Measurements from ENCODE around the gene SIK1. TPM values are rescaled to one million over a fixed set of nuclear protein-coding genes. Genes with fewer than 3 reads are reported as not detected.
"Not testable (repeated sequence)": the region's sequence is repeated elsewhere in the genome, so short reads cannot be mapped to it uniquely, and the experiment has no call there.

Gene SIK1
- total RNA-seq, 1 donor from 2014 or later: 1.8 TPM

DNA sequence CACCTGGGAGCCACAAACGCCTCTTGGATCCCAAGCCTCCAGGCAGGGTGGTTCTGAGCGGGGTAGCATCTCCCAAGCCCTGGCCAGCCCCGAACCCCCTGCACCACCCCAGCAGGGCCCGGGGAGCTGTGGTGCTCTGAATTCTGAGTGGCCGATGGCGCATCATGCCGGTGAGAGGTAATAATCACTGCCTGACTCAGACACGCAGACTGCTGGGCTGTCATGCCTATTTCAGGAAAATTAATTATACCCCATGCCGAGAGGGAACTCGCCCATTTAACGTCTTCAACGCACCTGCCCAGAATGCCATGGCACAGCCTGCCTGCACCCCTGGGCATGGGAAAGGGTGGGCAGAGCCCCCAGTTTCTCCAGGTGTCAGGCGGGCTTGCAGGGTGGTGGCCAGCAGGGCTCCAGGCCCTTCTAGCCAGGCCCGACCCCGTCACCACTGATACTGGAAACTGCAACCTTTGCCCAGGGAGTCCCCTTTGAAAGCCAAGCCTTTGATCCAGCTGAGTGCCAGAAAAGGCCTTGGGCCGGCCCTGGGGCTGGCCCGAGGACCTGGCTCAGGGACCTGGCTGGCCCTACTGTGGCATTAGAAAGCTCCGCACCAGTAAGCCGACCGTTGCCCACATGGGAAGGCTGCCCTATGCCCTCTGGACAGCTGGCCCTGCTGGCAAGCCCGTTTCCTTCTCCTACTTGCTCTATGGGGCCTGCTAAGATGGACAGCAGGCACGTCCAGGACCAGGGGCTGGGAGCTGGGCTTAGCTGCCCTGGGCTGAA, 23.1 kb downstream of the SIK1 start:
- DNase-seq (ENCODE audit: low spot score); H3K27me3 Mint-ChIP-seq (ENCODE audit: unreplicated experiment); H3K36me3 Mint-ChIP-seq (ENCODE audit: low read depth, unreplicated experiment); H3K4me3 Mint-ChIP-seq (ENCODE audit: unreplicated experiment); H3K27ac Mint-ChIP-seq (ENCODE audit: unreplicated experiment); H3K9me3 Mint-ChIP-seq (ENCODE audit: unreplicated experiment); H3K4me1 Mint-ChIP-seq (ENCODE audit: unreplicated experiment): not testable (repeated sequence)

DNA sequence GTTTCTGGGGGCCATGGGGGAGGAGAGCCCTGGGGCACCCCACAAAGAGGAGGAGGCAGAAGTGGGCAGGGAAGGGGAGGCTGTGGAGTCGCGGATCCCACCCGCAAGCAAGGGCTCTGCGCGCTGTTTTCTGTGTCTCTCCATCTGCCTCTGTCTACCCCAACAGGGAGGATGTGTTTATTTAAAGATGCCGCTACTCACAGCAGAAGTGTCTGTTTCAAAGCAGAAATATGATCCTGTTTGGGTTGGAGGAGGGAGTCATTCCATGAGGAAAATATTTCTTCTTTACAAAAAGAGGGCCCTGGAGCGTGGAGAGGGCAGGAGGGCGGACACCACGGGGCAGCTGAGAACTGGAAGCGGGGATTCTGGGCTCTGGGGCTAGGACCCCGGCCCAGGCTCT, 25.8 kb downstream of the SIK1 start:
- H3K4me3 Mint-ChIP-seq (ENCODE audit: unreplicated experiment); H3K27me3 Mint-ChIP-seq (ENCODE audit: unreplicated experiment); H3K36me3 Mint-ChIP-seq (ENCODE audit: low read depth, unreplicated experiment); H3K9me3 Mint-ChIP-seq (ENCODE audit: unreplicated experiment); H3K27ac Mint-ChIP-seq (ENCODE audit: unreplicated experiment); H3K4me1 Mint-ChIP-seq (ENCODE audit: unreplicated experiment); DNase-seq (ENCODE audit: low spot score): not testable (repeated sequence)

DNA sequence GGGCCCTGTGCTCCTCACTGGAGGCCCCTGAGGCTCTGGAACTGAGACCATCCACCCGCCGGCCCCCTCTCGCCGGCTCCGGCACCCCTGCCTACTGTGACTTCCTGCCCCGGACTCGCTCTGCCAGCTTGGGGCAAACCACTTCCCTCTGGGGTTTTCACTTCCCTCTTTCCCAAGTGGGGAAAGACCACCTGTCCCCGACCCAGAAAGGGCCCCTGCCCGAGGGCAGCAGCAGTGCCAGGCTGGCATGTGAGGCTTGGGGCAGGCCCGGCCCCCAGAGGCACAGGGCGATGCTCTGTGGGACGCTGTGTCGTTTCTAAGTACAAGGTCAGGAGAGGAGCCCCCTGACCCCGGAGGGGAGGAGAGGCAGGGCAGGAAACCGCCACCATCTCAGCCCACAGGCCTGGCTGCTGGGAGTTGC, 27.3 kb downstream of the SIK1 start:
- not testable (repeated sequence) for H3K4me1 Mint-ChIP-seq (ENCODE audit: unreplicated experiment); H3K9me3 Mint-ChIP-seq (ENCODE audit: unreplicated experiment); H3K27ac Mint-ChIP-seq (ENCODE audit: unreplicated experiment); H3K4me3 Mint-ChIP-seq (ENCODE audit: unreplicated experiment); H3K27me3 Mint-ChIP-seq (ENCODE audit: unreplicated experiment); DNase-seq (ENCODE audit: low spot score); H3K36me3 Mint-ChIP-seq (ENCODE audit: low read depth, unreplicated experiment)

DNA sequence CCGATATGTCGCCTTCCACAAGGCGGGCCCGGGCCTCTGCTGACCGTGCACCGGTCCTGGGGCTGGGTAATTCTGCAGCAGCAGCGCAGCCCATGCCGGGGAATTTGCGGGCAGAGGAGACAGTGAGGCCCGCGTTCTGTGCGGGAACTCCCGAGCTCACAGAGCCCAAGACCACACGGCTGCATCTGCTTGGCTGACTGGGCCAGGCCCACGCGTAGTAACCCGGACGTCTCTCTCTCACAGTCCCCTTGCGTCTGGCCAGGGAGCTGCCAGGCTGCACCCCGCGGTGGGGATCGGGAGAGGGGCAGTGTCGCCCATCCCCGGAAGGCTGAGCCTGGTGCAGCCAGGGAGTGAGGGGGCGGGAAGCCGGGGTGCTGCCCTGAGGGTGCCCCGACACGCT, 27.8 kb downstream of the SIK1 start:
- not testable (repeated sequence) for DNase-seq (ENCODE audit: low spot score); H3K4me3 Mint-ChIP-seq (ENCODE audit: unreplicated experiment); H3K9me3 Mint-ChIP-seq (ENCODE audit: unreplicated experiment); H3K36me3 Mint-ChIP-seq (ENCODE audit: low read depth, unreplicated experiment); H3K4me1 Mint-ChIP-seq (ENCODE audit: unreplicated experiment); H3K27me3 Mint-ChIP-seq (ENCODE audit: unreplicated experiment); H3K27ac Mint-ChIP-seq (ENCODE audit: unreplicated experiment)

DNA sequence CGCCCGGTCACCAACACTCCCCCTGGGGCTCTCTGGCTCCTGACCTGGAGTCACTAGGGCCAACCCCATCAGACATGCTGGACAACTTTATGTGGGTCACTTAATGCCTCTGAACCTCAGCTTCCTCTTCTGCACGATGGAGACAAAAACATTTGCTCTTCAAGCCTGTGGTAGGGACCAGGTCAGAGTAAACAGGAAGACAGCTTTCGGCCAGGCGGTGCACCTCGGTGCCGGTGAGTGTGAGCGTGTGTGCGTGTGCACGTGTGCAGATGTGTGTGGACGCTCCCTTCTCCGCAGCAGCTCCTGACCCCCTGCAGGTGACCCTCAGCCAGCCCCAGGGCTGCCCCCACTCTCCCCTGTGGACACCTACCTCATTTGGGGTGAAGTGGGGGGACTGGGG, 28.4 kb downstream of the SIK1 start:
- not testable (repeated sequence) for H3K27me3 Mint-ChIP-seq (ENCODE audit: unreplicated experiment)

DNA sequence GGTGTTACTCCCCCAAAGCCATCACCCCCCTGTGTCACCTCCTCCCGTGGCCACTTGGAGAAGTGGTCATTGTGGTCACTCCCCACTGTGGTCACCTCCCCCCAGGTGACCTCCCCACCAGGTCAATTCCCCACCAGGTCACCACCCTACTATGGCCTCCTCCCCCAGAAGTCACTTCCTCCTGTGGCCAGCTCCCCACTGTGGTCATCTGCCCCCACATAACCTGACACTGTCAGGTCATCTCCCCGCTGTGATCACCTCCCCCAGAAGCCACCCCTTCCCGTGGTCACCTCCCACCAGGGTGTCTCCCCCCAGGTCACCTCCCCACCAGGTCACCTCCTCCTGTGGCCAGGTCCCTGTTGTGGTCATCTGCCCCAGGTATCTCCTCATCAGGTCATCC, 28.9 kb downstream of the SIK1 start:
- not testable (repeated sequence) for DNase-seq (ENCODE audit: low spot score); H3K4me3 Mint-ChIP-seq (ENCODE audit: unreplicated experiment); H3K9me3 Mint-ChIP-seq (ENCODE audit: unreplicated experiment); H3K27ac Mint-ChIP-seq (ENCODE audit: unreplicated experiment); H3K27me3 Mint-ChIP-seq (ENCODE audit: unreplicated experiment); H3K4me1 Mint-ChIP-seq (ENCODE audit: unreplicated experiment); H3K36me3 Mint-ChIP-seq (ENCODE audit: low read depth, unreplicated experiment)

More for the DNA sequence above, 28.4 kb downstream of the SIK1 start:
- not testable (repeated sequence) for H3K36me3 Mint-ChIP-seq (ENCODE audit: low read depth, unreplicated experiment); DNase-seq (ENCODE audit: low spot score); H3K9me3 Mint-ChIP-seq (ENCODE audit: unreplicated experiment); H3K4me3 Mint-ChIP-seq (ENCODE audit: unreplicated experiment); H3K4me1 Mint-ChIP-seq (ENCODE audit: unreplicated experiment); H3K27ac Mint-ChIP-seq (ENCODE audit: unreplicated experiment)

DNA sequence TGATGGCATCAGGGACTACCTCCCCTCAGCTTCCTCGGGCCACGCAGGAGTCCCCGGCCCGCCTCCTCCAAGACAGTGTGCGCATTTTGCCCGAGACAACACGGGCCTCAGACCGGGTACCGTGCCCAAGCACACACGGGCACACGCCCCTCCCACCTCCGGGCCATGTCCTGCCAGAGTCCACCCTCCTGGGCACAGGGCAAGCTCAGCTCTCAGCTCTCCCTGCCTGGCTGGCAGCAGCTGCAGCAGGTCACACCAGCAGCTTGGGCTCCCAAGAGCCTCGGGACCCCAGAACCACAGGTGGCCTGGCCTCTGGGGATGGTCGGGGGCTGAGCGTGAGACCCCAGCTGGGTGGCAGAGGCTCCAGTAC, 29.5 kb downstream of the SIK1 start:
- not testable (repeated sequence) for H3K27me3 Mint-ChIP-seq (ENCODE audit: unreplicated experiment); H3K36me3 Mint-ChIP-seq (ENCODE audit: low read depth, unreplicated experiment); H3K27ac Mint-ChIP-seq (ENCODE audit: unreplicated experiment); DNase-seq (ENCODE audit: low spot score); H3K4me3 Mint-ChIP-seq (ENCODE audit: unreplicated experiment); H3K4me1 Mint-ChIP-seq (ENCODE audit: unreplicated experiment); H3K9me3 Mint-ChIP-seq (ENCODE audit: unreplicated experiment)

DNA sequence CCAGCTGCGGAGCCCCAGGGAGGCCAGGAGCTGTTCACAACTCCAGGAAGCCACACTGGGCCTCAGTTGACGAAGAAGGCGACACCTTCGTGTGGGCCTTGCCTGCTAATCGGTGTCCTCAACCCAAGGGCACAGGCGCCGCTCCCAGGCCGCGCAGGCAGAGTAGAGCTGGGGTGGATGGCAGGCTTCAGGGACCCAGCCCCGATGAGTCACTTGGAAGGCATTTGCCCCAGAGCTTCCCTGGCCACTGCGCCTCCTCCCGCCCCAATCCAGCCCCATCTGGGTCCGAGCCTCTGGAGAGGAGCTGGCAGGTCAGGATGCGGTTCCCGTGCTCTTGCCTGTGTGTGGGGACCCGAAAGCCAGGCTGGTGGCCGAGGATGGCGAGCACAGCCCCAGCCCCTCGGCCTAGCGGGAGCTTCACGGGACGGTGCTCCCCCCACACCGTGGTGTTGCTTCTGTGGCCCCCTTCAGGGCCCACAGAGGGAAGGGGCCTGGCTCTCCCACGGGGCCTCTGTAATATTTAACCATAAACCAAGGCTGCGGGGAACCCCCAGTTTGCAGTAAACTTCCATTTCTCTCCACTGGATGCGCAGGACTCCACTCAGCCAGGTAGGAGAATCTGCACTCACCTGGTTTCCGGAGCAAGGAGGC, 30.0 kb downstream of the SIK1 start:
- not testable (repeated sequence) for DNase-seq (ENCODE audit: low spot score); H3K27ac Mint-ChIP-seq (ENCODE audit: unreplicated experiment); H3K4me3 Mint-ChIP-seq (ENCODE audit: unreplicated experiment); H3K4me1 Mint-ChIP-seq (ENCODE audit: unreplicated experiment); H3K36me3 Mint-ChIP-seq (ENCODE audit: low read depth, unreplicated experiment); H3K9me3 Mint-ChIP-seq (ENCODE audit: unreplicated experiment); H3K27me3 Mint-ChIP-seq (ENCODE audit: unreplicated experiment)

DNA sequence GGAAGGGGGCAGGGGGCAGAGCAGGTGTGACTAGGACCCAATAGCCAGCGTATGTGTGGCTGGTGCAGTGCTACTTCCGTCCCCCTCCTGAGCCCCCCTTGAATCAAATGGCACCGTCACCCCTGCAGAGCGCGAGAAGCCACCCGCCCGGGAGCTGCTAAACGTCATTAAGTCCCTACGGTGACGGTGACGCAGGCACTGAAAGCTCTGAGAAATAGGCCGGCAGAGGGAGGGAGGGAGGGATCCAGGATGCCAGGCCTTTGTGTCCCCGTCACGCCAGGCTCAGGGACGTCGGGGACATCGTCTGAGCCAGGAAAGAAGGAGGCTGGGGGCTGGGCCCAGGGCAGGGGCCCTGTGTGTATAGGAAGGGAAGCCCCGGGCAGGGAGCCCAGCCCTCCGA, 43.6 kb downstream of the SIK1 start:
- H3K9me3 Mint-ChIP-seq (ENCODE audit: unreplicated experiment); H3K4me3 Mint-ChIP-seq (ENCODE audit: unreplicated experiment); H3K27me3 Mint-ChIP-seq (ENCODE audit: unreplicated experiment); DNase-seq (ENCODE audit: low spot score); H3K4me1 Mint-ChIP-seq (ENCODE audit: unreplicated experiment); H3K27ac Mint-ChIP-seq (ENCODE audit: unreplicated experiment); H3K36me3 Mint-ChIP-seq (ENCODE audit: low read depth, unreplicated experiment): not testable (repeated sequence)

DNA sequence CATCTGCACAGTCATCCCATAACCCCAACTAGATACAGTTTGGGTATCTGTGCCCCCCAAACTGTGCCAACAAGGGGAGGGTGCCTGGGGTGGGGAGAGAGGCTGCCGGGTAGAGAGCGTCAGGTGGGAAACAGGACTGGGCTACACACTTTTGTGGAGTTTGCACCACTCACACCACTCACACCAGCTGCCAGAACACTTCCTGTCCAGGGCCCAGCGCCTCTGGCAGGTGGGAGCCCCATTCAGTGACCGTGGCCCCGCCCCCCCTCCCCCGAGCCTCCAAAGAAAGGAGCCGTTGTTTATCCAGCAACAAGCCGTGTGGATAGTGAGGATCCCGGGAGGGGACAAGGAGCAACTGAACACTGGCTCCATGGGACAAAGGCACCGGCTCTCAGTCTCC, 44.0 kb downstream of the SIK1 start:
- DNase-seq (ENCODE audit: low spot score); H3K4me3 Mint-ChIP-seq (ENCODE audit: unreplicated experiment); H3K27me3 Mint-ChIP-seq (ENCODE audit: unreplicated experiment): not testable (repeated sequence)

DNA sequence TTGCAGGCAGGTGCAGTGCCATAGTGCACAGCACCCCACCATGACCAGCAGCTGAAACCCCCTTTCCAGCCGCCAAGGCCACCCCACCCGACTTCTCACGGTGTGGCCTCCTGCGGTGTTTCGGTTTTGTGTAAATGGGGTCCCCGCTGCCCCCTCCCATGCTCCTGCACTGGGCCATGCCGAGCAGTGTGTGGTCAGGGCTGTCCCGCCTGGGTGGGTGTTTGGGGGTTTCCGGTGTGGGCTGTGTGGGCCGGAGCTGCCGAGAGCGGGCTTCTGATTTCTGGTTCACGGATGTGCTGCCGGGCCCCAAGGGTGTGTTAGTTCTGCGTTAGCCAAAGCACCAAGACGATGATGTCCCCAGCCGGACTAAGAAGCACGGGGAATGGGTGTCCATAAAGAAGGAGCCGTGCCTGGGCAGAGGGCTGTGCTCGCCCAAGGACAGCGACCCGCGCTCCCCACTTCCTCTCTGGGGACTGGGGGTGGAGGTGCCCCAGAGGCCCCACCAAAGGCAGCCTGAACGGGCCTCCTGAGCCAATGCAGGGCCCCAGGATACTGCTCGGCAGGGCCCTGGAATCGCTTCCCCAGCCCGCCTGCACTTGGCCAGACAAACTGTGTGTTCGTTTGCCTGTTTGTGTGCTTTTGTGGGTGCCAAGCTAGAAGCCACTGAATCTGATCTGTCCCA, 45.9 kb downstream of the SIK1 start:
- H3K4me1 Mint-ChIP-seq (ENCODE audit: unreplicated experiment); H3K27me3 Mint-ChIP-seq (ENCODE audit: unreplicated experiment); H3K9me3 Mint-ChIP-seq (ENCODE audit: unreplicated experiment); H3K4me3 Mint-ChIP-seq (ENCODE audit: unreplicated experiment); H3K36me3 Mint-ChIP-seq (ENCODE audit: low read depth, unreplicated experiment); DNase-seq (ENCODE audit: low spot score); H3K27ac Mint-ChIP-seq (ENCODE audit: unreplicated experiment): not testable (repeated sequence)

More for the DNA sequence above, 44.0 kb downstream of the SIK1 start:
- H3K9me3 Mint-ChIP-seq (ENCODE audit: unreplicated experiment); H3K36me3 Mint-ChIP-seq (ENCODE audit: low read depth, unreplicated experiment); H3K27ac Mint-ChIP-seq (ENCODE audit: unreplicated experiment); H3K4me1 Mint-ChIP-seq (ENCODE audit: unreplicated experiment): not testable (repeated sequence)

DNA sequence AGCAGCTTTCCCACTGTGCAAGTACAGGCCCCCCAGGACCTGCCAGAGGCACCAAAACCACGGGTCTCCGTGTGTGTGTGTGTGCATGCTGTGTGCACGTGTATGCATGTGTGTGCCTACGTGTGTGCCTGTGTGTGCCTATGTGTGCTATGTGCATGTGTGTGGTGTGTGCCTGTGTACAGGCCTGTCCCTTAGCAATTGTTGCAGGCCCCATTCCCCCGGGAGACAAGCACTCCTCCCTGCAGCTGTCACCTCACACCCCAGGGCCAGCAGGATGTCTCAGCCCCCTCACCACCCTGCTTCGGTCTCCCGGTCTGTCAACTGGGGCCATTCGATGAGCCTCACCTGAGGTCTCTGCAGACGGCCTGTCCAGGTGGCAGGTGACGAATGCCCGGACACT, 46.6 kb downstream of the SIK1 start:
- H3K9me3 Mint-ChIP-seq (ENCODE audit: unreplicated experiment); H3K27me3 Mint-ChIP-seq (ENCODE audit: unreplicated experiment); H3K27ac Mint-ChIP-seq (ENCODE audit: unreplicated experiment); H3K4me1 Mint-ChIP-seq (ENCODE audit: unreplicated experiment); H3K4me3 Mint-ChIP-seq (ENCODE audit: unreplicated experiment); DNase-seq (ENCODE audit: low spot score); H3K36me3 Mint-ChIP-seq (ENCODE audit: low read depth, unreplicated experiment): not testable (repeated sequence)
